Measurements from ENCODE around the gene MCCD1. TPM values are rescaled to one million over a fixed set of nuclear protein-coding genes. Genes with fewer than 3 reads are reported as not detected.

Gene MCCD1
- total RNA-seq, 3 donors from 2014 or later (not counting 1 experiment from before 2014, with no cell fraction given): not detected

GRCh38 chr6:31579119-31579505 lies 50.4 kb downstream of the MCCD1 start:
- Histone ChIP-seq H3K27me3 (ENCODE audit: control insufficient read depth, insufficient read depth, low read length) (no peaks in the 10 kb centered on the region), H3K9me3 (ENCODE audit: control insufficient read depth, insufficient read depth, low read length) (no peaks in the 10 kb centered on the region), H3K27ac (ENCODE audit: low read length) (no peak overlapping the region), H3K4me1 (ENCODE audit: control insufficient read depth, insufficient read depth, low read length) (peaks cover 89% of the 10 kb centered on the region), H3K4me3 (ENCODE audit: low read length) (no peak overlapping the region), H3K36me3 (ENCODE audit: control insufficient read depth, insufficient read depth, low read length) (peaks cover 10% of the 10 kb centered on the region)
- Mint-ChIP-seq H3K9me3 (no peaks in the 10 kb centered on the region), H3K27me3 (ENCODE audit: low read depth in 2 of 2) (no peaks in the 10 kb centered on the region), H3K4me1 (peaks cover 78 to 86% of the 10 kb centered on the region in 2 donors), H3K4me3 (peak overlapping the region; percentile 80), H3K27ac (peak overlapping the region; percentile 95 to 100), H3K36me3 (no peaks in the 10 kb centered on the region)
- TF ChIP-seq CTCF (IDR thresholded peaks at IDR 0.05): no peak
- intact Hi-C loops (cut with micrococcal nuclease): no loop called here
- DNase-seq (peak in 1 of 2 donors; percentile 15), ATAC-seq (no peak)
- 91% methylated on average over 3 of the region's 3 CpGs for WGBS (ENCODE audit: insufficient coverage)

Other genes with a start within 250 kb of the MCCD1 start
- over 10,000 TPM in 2 of 3 donors, 1,000 to 10,000 TPM in 1; 9,586 to 11,061 (median 11,048) TPM for gene HLA-B, start 171.8 kb upstream of the MCCD1 start, total RNA-seq
- 10 to 100 TPM in 2 of 3 donors, 1 to 10 TPM in 1; 9.3 to 19.7 (median 11.4) TPM for gene MICA, start 125.4 kb upstream of the MCCD1 start, total RNA-seq
- 10 to 100 TPM; 33.5 to 39.0 (median 37.6) TPM for gene MICB, start 30.8 kb upstream of the MCCD1 start, total RNA-seq
- 100 to 1,000 TPM; 506 to 571 (median 534) TPM for gene DDX39B, start 13.0 kb downstream of the MCCD1 start, total RNA-seq
- gene ATP6V1G2, start 17.6 kb downstream of the MCCD1 start, total RNA-seq: 1 to 10 TPM; 1.0 to 2.5 (median 2.1) TPM
- gene NFKBIL1, start 18.6 kb downstream of the MCCD1 start, total RNA-seq: 10 to 100 TPM in 2 of 3 donors, 1 to 10 TPM in 1; 8.1 to 10.9 (median 10.7) TPM
- 10 to 100 TPM in 1 of 3 donors, 1 to 10 TPM in 2; 7.6 to 13.1 (median 8.7) TPM for gene LTA, start 43.3 kb downstream of the MCCD1 start, total RNA-seq
- gene TNF, start 46.6 kb downstream of the MCCD1 start, total RNA-seq: 10 to 100 TPM; 24.2 to 60.8 (median 46.9) TPM
- 10 to 100 TPM; 17.7 to 42.1 (median 32.6) TPM for gene LTB, start 53.5 kb downstream of the MCCD1 start, total RNA-seq
- 100 to 1,000 TPM in 1 of 3 donors, 10 to 100 TPM in 2; 25.4 to 120 (median 50.5) TPM for gene LST1, start 57.3 kb downstream of the MCCD1 start, total RNA-seq
- gene NCR3, start 64.0 kb downstream of the MCCD1 start, total RNA-seq: 100 to 1,000 TPM; 120 to 173 (median 137) TPM
- 10 to 100 TPM in 2 of 3 donors, 1 to 10 TPM in 1; 8.7 to 47.0 (median 17.9) TPM for gene AIF1, start 86.3 kb downstream of the MCCD1 start, total RNA-seq
- 100 to 1,000 TPM; 264 to 294 (median 294) TPM for gene PRRC2A, start 91.8 kb downstream of the MCCD1 start, total RNA-seq
- 100 to 1,000 TPM; 264 to 303 (median 274) TPM for gene BAG6, start 123.7 kb downstream of the MCCD1 start, total RNA-seq
- 1 to 10 TPM; 2.6 to 2.8 (median 2.7) TPM for gene APOM, start 126.9 kb downstream of the MCCD1 start, total RNA-seq
- 10 to 100 TPM; 25.9 to 29.9 (median 27.4) TPM for gene C6orf47, start 131.8 kb downstream of the MCCD1 start, total RNA-seq
- 10 to 100 TPM; 16.0 to 20.3 (median 18.2) TPM for gene GPANK1, start 136.0 kb downstream of the MCCD1 start, total RNA-seq
- 100 to 1,000 TPM; 140 to 157 (median 141) TPM for gene CSNK2B, start 137.1 kb downstream of the MCCD1 start, total RNA-seq
- 10 to 100 TPM; 39.9 to 50.0 (median 46.0) TPM for gene LY6G5B, start 141.0 kb downstream of the MCCD1 start, total RNA-seq
- gene LY6G5C, start 152.1 kb downstream of the MCCD1 start, total RNA-seq: 1 to 10 TPM; 2.0 to 7.9 (median 2.7) TPM
- 10 to 100 TPM; 92.0 to 97.6 (median 94.2) TPM for gene ABHD16A, start 174.4 kb downstream of the MCCD1 start, total RNA-seq
- 1 to 10 TPM in 2 of 3 donors, under 1 TPM in 1; 0.97 to 3.2 (median 1.4) TPM for gene LY6G6F, start 177.9 kb downstream of the MCCD1 start, total RNA-seq
- under 1 TPM in 1 of 3 donors, not detected in 2; 0.94 TPM for gene LY6G6D, start 186.4 kb downstream of the MCCD1 start, total RNA-seq
- gene LY6G6C, start 192.8 kb downstream of the MCCD1 start, total RNA-seq: not detected
- 10 to 100 TPM in 2 of 3 donors, 1 to 10 TPM in 1; 9.4 to 19.0 (median 12.8) TPM for gene MPIG6B, start 194.4 kb downstream of the MCCD1 start, total RNA-seq
- 10 to 100 TPM; 22.3 to 36.1 (median 24.6) TPM for gene DDAH2, start 200.3 kb downstream of the MCCD1 start, total RNA-seq
- gene CLIC1, start 207.6 kb downstream of the MCCD1 start, total RNA-seq: 100 to 1,000 TPM; 348 to 363 (median 355) TPM
- gene MSH5, start 211.0 kb downstream of the MCCD1 start, total RNA-seq: 10 to 100 TPM; 28.2 to 44.6 (median 43.7) TPM
- 10 to 100 TPM in 1 of 3 donors, 1 to 10 TPM in 2; 5.4 to 14.5 (median 6.9) TPM for gene SAPCD1, start 233.7 kb downstream of the MCCD1 start, total RNA-seq
- gene VWA7, start 248.4 kb downstream of the MCCD1 start, total RNA-seq: 1 to 10 TPM; 2.4 to 4.7 (median 3.2) TPM

Measured in natural killer cell (primary cell).